ENCODE measurements around the gene RPL10A.

DNA sequence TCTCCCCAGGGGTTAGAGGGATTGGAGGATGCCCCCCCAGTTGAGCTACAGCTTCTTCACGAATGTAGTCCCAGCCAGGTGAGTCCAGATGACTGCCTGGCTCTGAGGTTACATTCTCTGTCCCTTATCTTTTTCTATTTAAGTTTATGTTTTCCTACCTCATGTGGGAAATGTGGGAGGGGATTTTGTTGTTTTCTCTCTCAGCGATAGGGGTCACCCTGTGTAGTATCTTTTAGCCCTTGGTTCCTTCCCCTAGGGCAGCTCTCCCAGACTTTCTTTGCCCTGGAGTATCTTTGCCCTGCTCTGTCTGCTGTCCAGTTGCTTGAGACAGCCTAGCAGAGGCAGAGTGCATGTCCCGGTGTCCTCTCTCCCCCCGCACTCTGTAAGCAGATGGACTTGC, 10.3 kb upstream of the RPL10A start:
- TF ChIP-seq, protein P1, sequence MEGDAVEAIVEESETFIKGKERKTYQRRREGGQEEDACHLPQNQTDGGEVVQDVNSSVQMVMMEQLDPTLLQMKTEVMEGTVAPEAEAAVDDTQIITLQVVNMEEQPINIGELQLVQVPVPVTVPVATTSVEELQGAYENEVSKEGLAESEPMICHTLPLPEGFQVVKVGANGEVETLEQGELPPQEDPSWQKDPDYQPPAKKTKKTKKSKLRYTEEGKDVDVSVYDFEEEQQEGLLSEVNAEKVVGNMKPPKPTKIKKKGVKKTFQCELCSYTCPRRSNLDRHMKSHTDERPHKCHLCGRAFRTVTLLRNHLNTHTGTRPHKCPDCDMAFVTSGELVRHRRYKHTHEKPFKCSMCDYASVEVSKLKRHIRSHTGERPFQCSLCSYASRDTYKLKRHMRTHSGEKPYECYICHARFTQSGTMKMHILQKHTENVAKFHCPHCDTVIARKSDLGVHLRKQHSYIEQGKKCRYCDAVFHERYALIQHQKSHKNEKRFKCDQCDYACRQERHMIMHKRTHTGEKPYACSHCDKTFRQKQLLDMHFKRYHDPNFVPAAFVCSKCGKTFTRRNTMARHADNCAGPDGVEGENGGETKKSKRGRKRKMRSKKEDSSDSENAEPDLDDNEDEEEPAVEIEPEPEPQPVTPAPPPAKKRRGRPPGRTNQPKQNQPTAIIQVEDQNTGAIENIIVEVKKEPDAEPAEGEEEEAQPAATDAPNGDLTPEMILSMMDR (IDR thresholded peaks at IDR 0.05) = no peak
- no peak for TF ChIP-seq POLR2A (IDR thresholded peaks at IDR 0.05)
